WTC11 (cell line): Measurements from ENCODE around the gene SEMA3D. TPM values are rescaled to one million over a fixed set of nuclear protein-coding genes. Genes with fewer than 3 reads are reported as not detected.

ENCODE experiments used
- ATAC-seq: fragments of 200-7000 bp; cut with Tn5 transposase; 2 replicates; pipeline ENCODE4 v1.10.0; 2021; ENCODE audit warnings: mild to moderate bottlenecking, moderate library complexity
- CTCF ChIA-PET: fragments of 300-600 bp; sonication (Branson Sonifier 250); formaldehyde crosslinking; loops from one replicate; lab custom pipeline; 2021; ENCODE audit warnings: antibody characterized with exemption; lab: Charles Lee
- POLR2A ChIA-PET: fragments of 350-600 bp; sonication (Branson Sonifier 250); formaldehyde crosslinking; loops from one replicate; lab custom pipeline; 2021; ENCODE audit warnings: antibody characterized with exemption; lab: Charles Lee
- DNase-seq: peaks from one replicate; pipeline ENCODE4 v3.0.0; 2021; ENCODE audit warnings: low spot score
- H3K27ac Mint-ChIP-seq: 2 replicates; pipeline ENCODE4 v1.8.0; 2021; ENCODE audit warnings: mixed read lengths
- H3K27me3 Mint-ChIP-seq: 2 replicates; pipeline ENCODE4 v1.8.0; 2021; ENCODE audit warnings: low read depth, mild to moderate bottlenecking, moderate library complexity, mixed read lengths
- H3K36me3 Mint-ChIP-seq: 2 replicates; pipeline ENCODE4 v1.8.0; 2021; ENCODE audit warnings: mixed read lengths
- H3K4me1 Mint-ChIP-seq: 2 replicates; pipeline ENCODE4 v1.8.0; 2022; ENCODE audit warnings: mixed read lengths
- H3K4me3 Mint-ChIP-seq: 2 replicates; pipeline ENCODE4 v1.8.0; 2021; ENCODE audit warnings: mild to moderate bottlenecking, moderate library complexity, mixed read lengths
- H3K9me3 Mint-ChIP-seq: 2 replicates; pipeline ENCODE4 v1.8.0; 2021; ENCODE audit warnings: mixed read lengths
- EMX1 ChIP-seq: fragments of 250-450 bp; sonication (Bioruptor Pico); IDR thresholded peaks from 2 replicates; pipeline ENCODE4 v1.8.0; 2021; ENCODE audit warnings: mild to moderate bottlenecking
- GRHL2 ChIP-seq: fragments of 250-450 bp; sonication (Bioruptor Pico); IDR thresholded peaks from 2 replicates; pipeline ENCODE4 v1.8.0; 2022; ENCODE audit warnings: mild to moderate bottlenecking, moderate library complexity; ENCODE audit not compliant: insufficient replicate concordance, severe bottlenecking
- GTF2I ChIP-seq: fragments of 250-450 bp; sonication (Bioruptor Pico); conservative IDR thresholded peaks from 2 replicates; pipeline ENCODE4 v1.4.0; 2021; ENCODE audit warnings: mild to moderate bottlenecking
- NR1H2 ChIP-seq: sonication (generic); formaldehyde crosslinking; IDR thresholded peaks from 2 replicates; pipeline ENCODE4 v1.9.0; 2021; ENCODE audit warnings: mild to moderate bottlenecking, moderate library complexity, missing genetic modification reagents
- PRRX2 ChIP-seq: fragments of 250-450 bp; sonication (Bioruptor Pico); IDR thresholded peaks from 2 replicates; pipeline ENCODE4 v1.8.0; 2021; ENCODE audit warnings: mild to moderate bottlenecking
- RORB ChIP-seq: fragments of 250-450 bp; sonication (Bioruptor Pico); IDR thresholded peaks from 2 replicates; pipeline ENCODE4 v1.9.0; 2021; ENCODE audit warnings: mild to moderate bottlenecking
- SP1 ChIP-seq: sonication (generic); formaldehyde crosslinking; conservative IDR thresholded peaks from 2 replicates; pipeline ENCODE4 v1.8.1; 2022; ENCODE audit warnings: missing genetic modification reagents
- TEAD1 ChIP-seq: sonication (generic); formaldehyde crosslinking; IDR thresholded peaks from 2 replicates; pipeline ENCODE4 v1.8.0; 2022; ENCODE audit warnings: mild to moderate bottlenecking, missing genetic modification reagents
- TEAD4 ChIP-seq: sonication (generic); formaldehyde crosslinking; IDR thresholded peaks from 2 replicates; pipeline ENCODE4 v1.8.0; 2022; ENCODE audit warnings: mild to moderate bottlenecking, missing genetic modification reagents
- ZNF138 ChIP-seq: sonication (generic); formaldehyde crosslinking; conservative IDR thresholded peaks from 2 replicates; pipeline ENCODE4 v1.8.1; 2022; ENCODE audit warnings: mild to moderate bottlenecking, moderate library complexity, missing genetic modification reagents
- ZNF232 ChIP-seq: sonication (generic); formaldehyde crosslinking; IDR thresholded peaks from 2 replicates; pipeline ENCODE4 v1.8.0; 2022; ENCODE audit warnings: mild to moderate bottlenecking, missing genetic modification reagents
- total RNA-seq: library from RNA; stranded (reverse); gene quantifications from 3 replicates; pipeline ENCODE4 v1.2.3, GENCODE V29; 2021
- TF ChIP-seq, protein P1 (sequence below): sonication (generic); formaldehyde crosslinking; IDR thresholded peaks from 2 replicates; pipeline ENCODE4 v1.8.1; 2022; ENCODE audit warnings: mild to moderate bottlenecking, moderate library complexity, missing genetic modification reagents
- TF ChIP-seq, protein P2 (sequence below): sonication (generic); formaldehyde crosslinking; IDR thresholded peaks from 2 replicates; pipeline ENCODE4 v1.8.0; 2023; ENCODE audit warnings: missing genetic modification reagents, mild to moderate bottlenecking, borderline replicate concordance
- TF ChIP-seq, protein P3 (sequence below): fragments of 250-450 bp; sonication (Bioruptor Pico); conservative IDR thresholded peaks from 2 replicates; pipeline ENCODE4 v1.9.0; 2021; ENCODE audit warnings: mild to moderate bottlenecking
- TF ChIP-seq, protein P4 (sequence below): sonication (generic); formaldehyde crosslinking; IDR thresholded peaks from 2 replicates; pipeline ENCODE4 v1.8.1; 2022; ENCODE audit warnings: low read depth, mild to moderate bottlenecking, moderate library complexity, missing genetic modification reagents, borderline replicate concordance
- TF ChIP-seq, protein P5 (sequence below): sonication (generic); formaldehyde crosslinking; IDR thresholded peaks from 2 replicates; pipeline ENCODE4 v1.8.1; 2022; ENCODE audit warnings: low read depth, missing genetic modification reagents, borderline replicate concordance

SEMA3D gene
- total RNA-seq, 1 experiment from 2014 or later, result 3.8 TPM

DNA sequence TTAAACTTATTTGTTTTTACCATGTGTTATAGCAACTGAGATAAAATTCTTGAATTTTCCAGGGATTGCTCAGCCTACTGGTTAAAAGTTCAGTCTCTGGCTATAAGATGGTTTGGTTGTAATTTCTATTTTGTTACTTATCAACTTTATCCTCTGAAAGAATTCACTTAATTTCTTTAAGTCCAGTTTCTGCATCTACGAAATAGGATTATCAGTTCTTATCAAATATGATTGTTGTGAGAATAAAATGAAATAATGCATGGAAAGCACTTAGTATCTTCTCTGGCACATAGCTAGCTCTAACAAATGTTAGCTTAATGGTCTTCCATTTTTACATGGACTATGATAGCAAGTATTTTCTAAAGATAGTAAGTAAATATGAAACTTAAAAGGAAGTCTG is 53.3 kb downstream of the SEMA3D start:
- CTCF ChIA-PET, result no interaction called here
- no peak for DNase-seq
- TF ChIP-seq TEAD4 (CRISPR knock-in tag) (no peak), GRHL2 (no peak), TEAD1 (CRISPR knock-in tag) (no peak), RORB (CRISPR knock-in tag) (no peak), PRRX2 (CRISPR knock-in tag) (no peak)
- TF ChIP-seq, protein P1, sequence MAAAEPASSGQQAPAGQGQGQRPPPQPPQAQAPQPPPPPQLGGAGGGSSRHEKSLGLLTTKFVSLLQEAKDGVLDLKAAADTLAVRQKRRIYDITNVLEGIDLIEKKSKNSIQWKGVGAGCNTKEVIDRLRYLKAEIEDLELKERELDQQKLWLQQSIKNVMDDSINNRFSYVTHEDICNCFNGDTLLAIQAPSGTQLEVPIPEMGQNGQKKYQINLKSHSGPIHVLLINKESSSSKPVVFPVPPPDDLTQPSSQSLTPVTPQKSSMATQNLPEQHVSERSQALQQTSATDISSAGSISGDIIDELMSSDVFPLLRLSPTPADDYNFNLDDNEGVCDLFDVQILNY (CRISPR knock-in tag), result no peak
- TF ChIP-seq, protein P2, sequence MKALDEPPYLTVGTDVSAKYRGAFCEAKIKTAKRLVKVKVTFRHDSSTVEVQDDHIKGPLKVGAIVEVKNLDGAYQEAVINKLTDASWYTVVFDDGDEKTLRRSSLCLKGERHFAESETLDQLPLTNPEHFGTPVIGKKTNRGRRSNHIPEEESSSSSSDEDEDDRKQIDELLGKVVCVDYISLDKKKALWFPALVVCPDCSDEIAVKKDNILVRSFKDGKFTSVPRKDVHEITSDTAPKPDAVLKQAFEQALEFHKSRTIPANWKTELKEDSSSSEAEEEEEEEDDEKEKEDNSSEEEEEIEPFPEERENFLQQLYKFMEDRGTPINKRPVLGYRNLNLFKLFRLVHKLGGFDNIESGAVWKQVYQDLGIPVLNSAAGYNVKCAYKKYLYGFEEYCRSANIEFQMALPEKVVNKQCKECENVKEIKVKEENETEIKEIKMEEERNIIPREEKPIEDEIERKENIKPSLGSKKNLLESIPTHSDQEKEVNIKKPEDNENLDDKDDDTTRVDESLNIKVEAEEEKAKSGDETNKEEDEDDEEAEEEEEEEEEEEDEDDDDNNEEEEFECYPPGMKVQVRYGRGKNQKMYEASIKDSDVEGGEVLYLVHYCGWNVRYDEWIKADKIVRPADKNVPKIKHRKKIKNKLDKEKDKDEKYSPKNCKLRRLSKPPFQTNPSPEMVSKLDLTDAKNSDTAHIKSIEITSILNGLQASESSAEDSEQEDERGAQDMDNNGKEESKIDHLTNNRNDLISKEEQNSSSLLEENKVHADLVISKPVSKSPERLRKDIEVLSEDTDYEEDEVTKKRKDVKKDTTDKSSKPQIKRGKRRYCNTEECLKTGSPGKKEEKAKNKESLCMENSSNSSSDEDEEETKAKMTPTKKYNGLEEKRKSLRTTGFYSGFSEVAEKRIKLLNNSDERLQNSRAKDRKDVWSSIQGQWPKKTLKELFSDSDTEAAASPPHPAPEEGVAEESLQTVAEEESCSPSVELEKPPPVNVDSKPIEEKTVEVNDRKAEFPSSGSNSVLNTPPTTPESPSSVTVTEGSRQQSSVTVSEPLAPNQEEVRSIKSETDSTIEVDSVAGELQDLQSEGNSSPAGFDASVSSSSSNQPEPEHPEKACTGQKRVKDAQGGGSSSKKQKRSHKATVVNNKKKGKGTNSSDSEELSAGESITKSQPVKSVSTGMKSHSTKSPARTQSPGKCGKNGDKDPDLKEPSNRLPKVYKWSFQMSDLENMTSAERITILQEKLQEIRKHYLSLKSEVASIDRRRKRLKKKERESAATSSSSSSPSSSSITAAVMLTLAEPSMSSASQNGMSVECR, result no peak
- TF ChIP-seq, protein P3, sequence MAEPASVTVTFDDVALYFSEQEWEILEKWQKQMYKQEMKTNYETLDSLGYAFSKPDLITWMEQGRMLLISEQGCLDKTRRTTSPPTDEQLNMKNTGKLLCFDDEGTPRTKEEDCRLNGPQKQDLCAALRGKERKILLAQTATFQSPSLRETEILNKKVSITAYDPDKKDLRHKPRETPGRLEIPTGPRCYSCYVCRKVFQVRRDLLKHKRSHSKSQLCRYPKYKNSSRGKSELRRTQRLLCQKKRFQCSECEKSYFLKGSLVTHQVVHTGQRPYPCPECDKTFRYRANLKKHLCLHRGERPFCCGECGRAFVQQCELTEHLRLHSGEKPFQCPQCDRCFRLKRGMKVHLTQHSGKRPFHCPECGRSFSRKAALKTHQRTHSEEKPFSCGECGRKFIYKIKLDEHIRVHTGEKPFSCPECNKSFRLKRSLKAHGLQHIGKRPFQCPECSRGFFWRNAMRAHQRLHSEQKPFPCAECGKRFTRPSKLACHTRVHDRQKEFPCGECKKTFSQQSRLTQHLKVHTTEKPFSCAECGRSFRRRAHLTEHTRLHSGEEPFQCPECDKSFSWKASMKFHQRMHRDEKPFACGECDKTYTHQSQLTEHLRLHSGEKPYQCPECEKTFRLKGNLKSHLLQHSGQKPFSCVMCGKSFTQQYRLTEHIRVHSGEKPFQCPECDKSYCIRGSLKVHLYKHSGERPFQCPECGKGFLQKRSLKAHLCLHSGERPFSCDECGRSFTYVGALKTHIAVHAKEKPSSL (CRISPR knock-in tag), result no peak
- TF ChIP-seq, protein P4, sequence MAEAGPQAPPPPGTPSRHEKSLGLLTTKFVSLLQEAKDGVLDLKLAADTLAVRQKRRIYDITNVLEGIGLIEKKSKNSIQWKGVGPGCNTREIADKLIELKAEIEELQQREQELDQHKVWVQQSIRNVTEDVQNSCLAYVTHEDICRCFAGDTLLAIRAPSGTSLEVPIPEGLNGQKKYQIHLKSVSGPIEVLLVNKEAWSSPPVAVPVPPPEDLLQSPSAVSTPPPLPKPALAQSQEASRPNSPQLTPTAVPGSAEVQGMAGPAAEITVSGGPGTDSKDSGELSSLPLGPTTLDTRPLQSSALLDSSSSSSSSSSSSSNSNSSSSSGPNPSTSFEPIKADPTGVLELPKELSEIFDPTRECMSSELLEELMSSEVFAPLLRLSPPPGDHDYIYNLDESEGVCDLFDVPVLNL, result no peak
- TF ChIP-seq, protein P5, sequence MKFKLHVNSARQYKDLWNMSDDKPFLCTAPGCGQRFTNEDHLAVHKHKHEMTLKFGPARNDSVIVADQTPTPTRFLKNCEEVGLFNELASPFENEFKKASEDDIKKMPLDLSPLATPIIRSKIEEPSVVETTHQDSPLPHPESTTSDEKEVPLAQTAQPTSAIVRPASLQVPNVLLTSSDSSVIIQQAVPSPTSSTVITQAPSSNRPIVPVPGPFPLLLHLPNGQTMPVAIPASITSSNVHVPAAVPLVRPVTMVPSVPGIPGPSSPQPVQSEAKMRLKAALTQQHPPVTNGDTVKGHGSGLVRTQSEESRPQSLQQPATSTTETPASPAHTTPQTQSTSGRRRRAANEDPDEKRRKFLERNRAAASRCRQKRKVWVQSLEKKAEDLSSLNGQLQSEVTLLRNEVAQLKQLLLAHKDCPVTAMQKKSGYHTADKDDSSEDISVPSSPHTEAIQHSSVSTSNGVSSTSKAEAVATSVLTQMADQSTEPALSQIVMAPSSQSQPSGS, result no peak
- Mint-ChIP-seq H3K4me3 (no peak overlapping the region), H3K36me3 (no peaks in the 10 kb centered on the region), H3K4me1 (peaks cover 8% of the 10 kb centered on the region), H3K9me3 (no peaks in the 10 kb centered on the region), H3K27ac (no peak overlapping the region), H3K27me3 (no peaks in the 10 kb centered on the region)
- POLR2A ChIA-PET, result no interaction called here
- ATAC-seq, result no peak

DNA sequence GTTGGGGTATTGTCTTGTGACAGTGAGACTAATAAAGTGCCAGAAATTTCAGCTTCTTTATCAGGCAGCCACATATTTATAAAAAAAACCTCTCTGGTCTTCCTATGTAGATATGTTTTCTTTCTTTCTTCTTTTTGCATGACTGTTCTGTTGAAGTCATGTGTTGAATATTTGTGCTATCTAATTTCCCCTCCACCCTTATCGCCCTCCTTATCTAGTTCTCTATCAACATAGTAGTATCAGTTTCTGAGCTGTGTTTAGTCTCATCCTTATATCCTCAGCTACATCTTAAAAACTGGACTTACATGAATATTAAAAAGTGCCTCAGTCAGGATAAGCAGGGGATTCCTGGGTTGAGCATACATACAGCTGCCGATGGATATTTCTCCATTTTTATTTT is 53.9 kb downstream of the SEMA3D start:
- CTCF ChIA-PET, result no interaction called here
- TF ChIP-seq EMX1 (CRISPR knock-in tag), result no peak
- TF ChIP-seq SP1 (CRISPR knock-in tag), result no peak
- TF ChIP-seq NR1H2, result no peak
- TF ChIP-seq GTF2I (CRISPR knock-in tag), result no peak
- no peak for TF ChIP-seq ZNF232
- TF ChIP-seq ZNF138 (CRISPR knock-in tag), result no peak
- TF ChIP-seq, all 79 proteins: peak for 0
- H3K27me3 Mint-ChIP-seq, result no peaks in the 10 kb centered on the region
- DNase-seq (no peak), ATAC-seq (no peak)
- no peak overlapping the region for H3K27ac Mint-ChIP-seq
- no peaks in the 10 kb centered on the region for H3K9me3 Mint-ChIP-seq
- POLR2A ChIA-PET, result no interaction called here
- H3K4me1 Mint-ChIP-seq, result peaks cover 8% of the 10 kb centered on the region
- no peak overlapping the region for H3K4me3 Mint-ChIP-seq
- no peaks in the 10 kb centered on the region for H3K36me3 Mint-ChIP-seq
